Astrocyte (in vitro differentiated cells and primary cell): ENCODE results near the gene HCAR3. TPM values are rescaled to one million over a fixed set of nuclear protein-coding genes. Genes with fewer than 3 reads are reported as not detected.
A peak's percentile ranks its signal among the peaks of the same experiment; 100 is the strongest.

Source experiments
- DNase-seq: peaks from one replicate; pipeline ENCODE4 v3.0.0-alpha.2; 2010; ENCODE audit warnings: low read depth
- FAIRE-seq: peaks from 2 replicates; lab custom pipeline; 2011; peaks lifted over from hg19 to GRCh38; lab: Jason Lieb, UNC
- H2AFZ ChIP-seq: 2 replicates; pipeline ENCODE4 v1.6.0; 2012; ENCODE audit warnings: low read depth, low read length, inconsistent platforms
- H3K27ac ChIP-seq: 2 replicates; pipeline ENCODE4 v1.5.1; 2011; ENCODE audit warnings: low read depth, low read length, inconsistent platforms
- H3K27me3 ChIP-seq: 2 replicates; pipeline ENCODE4 v1.6.0; 2011; ENCODE audit warnings: low read length, inconsistent platforms; ENCODE audit not compliant: insufficient read depth
- H3K36me3 ChIP-seq: 2 replicates; pipeline ENCODE4 v1.5.1; 2011; ENCODE audit warnings: low read length, inconsistent platforms; ENCODE audit not compliant: insufficient read depth
- H3K4me1 ChIP-seq: 2 replicates; pipeline ENCODE4 v1.5.1; 2011; ENCODE audit warnings: low read length, inconsistent platforms; ENCODE audit not compliant: insufficient read depth
- H3K4me2 ChIP-seq: 2 replicates; pipeline ENCODE4 v1.6.0; 2012; ENCODE audit warnings: low read length, inconsistent platforms
- H3K4me3 ChIP-seq: 2 replicates; pipeline ENCODE4 v1.5.1; 2011; ENCODE audit warnings: low read depth, mild to moderate bottlenecking, low read length, inconsistent platforms; ENCODE audit not compliant: insufficient read depth
- H3K79me2 ChIP-seq: 2 replicates; pipeline ENCODE4 v1.6.0; 2012; ENCODE audit warnings: mild to moderate bottlenecking, low read length, inconsistent platforms; ENCODE audit not compliant: insufficient read depth
- H3K9ac ChIP-seq: 2 replicates; pipeline ENCODE4 v1.6.0; 2012; ENCODE audit warnings: mild to moderate bottlenecking, low read length, inconsistent platforms
- H3K9me3 ChIP-seq: 2 replicates; pipeline ENCODE4 v1.5.1; 2012; ENCODE audit warnings: low read depth, mild to moderate bottlenecking, low read length, inconsistent platforms; ENCODE audit not compliant: insufficient read depth
- H4K20me1 ChIP-seq: 2 replicates; pipeline ENCODE4 v1.6.0; 2012; ENCODE audit warnings: low read length, inconsistent platforms; ENCODE audit not compliant: insufficient read depth
- H3K27ac Mint-ChIP-seq: one replicate; pipeline ENCODE4 v1.8.0; 2021; ENCODE audit warnings: mild to moderate bottlenecking, mixed read lengths; ENCODE audit not compliant: unreplicated experiment
- H3K27me3 Mint-ChIP-seq: one replicate; pipeline ENCODE4 v1.8.0; 2021; ENCODE audit warnings: low read depth, mixed read lengths; ENCODE audit not compliant: unreplicated experiment
- H3K36me3 Mint-ChIP-seq: one replicate; pipeline ENCODE4 v1.8.0; 2021; ENCODE audit warnings: low read depth, mixed read lengths; ENCODE audit not compliant: unreplicated experiment
- H3K4me1 Mint-ChIP-seq: one replicate; pipeline ENCODE4 v1.8.0; 2021; ENCODE audit warnings: low read depth, mixed read lengths; ENCODE audit not compliant: unreplicated experiment
- H3K4me3 Mint-ChIP-seq: one replicate; pipeline ENCODE4 v1.8.0; 2021; ENCODE audit warnings: mild to moderate bottlenecking, moderate library complexity, mixed read lengths; ENCODE audit not compliant: unreplicated experiment
- H3K9me3 Mint-ChIP-seq: one replicate; pipeline ENCODE4 v1.8.0; 2021; ENCODE audit warnings: mild to moderate bottlenecking, mixed read lengths; ENCODE audit not compliant: unreplicated experiment
- CTCF ChIP-seq: IDR thresholded peaks from 2 replicates; pipeline ENCODE4 v1.5.1; 2011; ENCODE audit warnings: low read depth, mild to moderate bottlenecking, inconsistent platforms, low read length, moderate library complexity; ENCODE audit not compliant: insufficient read depth
- EZH2 ChIP-seq: IDR thresholded peaks from 2 replicates; pipeline ENCODE4 v1.6.1; 2012; ENCODE audit warnings: mild to moderate bottlenecking, low read length, inconsistent platforms; ENCODE audit not compliant: insufficient read depth
- total RNA-seq: library from RNA; stranded (reverse); gene quantifications from 2 replicates; pipeline ENCODE4 v1.2.1, GENCODE V29; 2021

Gene HCAR3
- total RNA-seq, 1 donor from 2014 or later, result not detected

GRCh38 chr12:122669397-122670070 is 47.1 kb downstream of the HCAR3 start:
- no peaks in the 10 kb centered on the region for H3K9me3 Mint-ChIP-seq
- no peak overlapping the region for H3K4me3 Mint-ChIP-seq
- H3K36me3 Mint-ChIP-seq, result peaks cover 2% of the 10 kb centered on the region
- Histone ChIP-seq H3K9me3 (no peaks in the 10 kb centered on the region), H4K20me1 (no peaks in the 10 kb centered on the region), H3K79me2 (no peaks in the 10 kb centered on the region), H3K27me3 (no peaks in the 10 kb centered on the region), H3K27ac (peak overlapping the region; percentile 37), H2AFZ (no peak overlapping the region), H3K9ac (no peak overlapping the region), H3K4me2 (peak overlapping the region; percentile 64), H3K36me3 (no peaks in the 10 kb centered on the region), H3K4me3 (no peak overlapping the region), H3K4me1 (peaks cover 7% of the 10 kb centered on the region)
- H3K4me1 Mint-ChIP-seq, result no peaks in the 10 kb centered on the region
- no peak for TF ChIP-seq EZH2
- no peak for TF ChIP-seq CTCF
- DNase-seq (peak; percentile 80), FAIRE-seq (peak; percentile 23)
- peaks cover 2% of the 10 kb centered on the region for H3K27me3 Mint-ChIP-seq
- no peak overlapping the region for H3K27ac Mint-ChIP-seq

GRCh38 chr12:122668268-122668667 is 48.3 kb downstream of the HCAR3 start:
- TF ChIP-seq CTCF (no peak), EZH2 (no peak)
- Histone ChIP-seq H3K27me3 (no peaks in the 10 kb centered on the region), H2AFZ (no peak overlapping the region), H3K9me3 (no peaks in the 10 kb centered on the region), H3K9ac (no peak overlapping the region), H3K4me2 (no peak overlapping the region), H4K20me1 (no peaks in the 10 kb centered on the region), H3K4me3 (no peak overlapping the region), H3K4me1 (peaks cover 7% of the 10 kb centered on the region), H3K79me2 (no peaks in the 10 kb centered on the region), H3K27ac (no peak overlapping the region), H3K36me3 (no peaks in the 10 kb centered on the region)
- DNase-seq (no peak), FAIRE-seq (no peak)
- Mint-ChIP-seq H3K27ac (no peak overlapping the region), H3K27me3 (peaks cover 2% of the 10 kb centered on the region), H3K36me3 (peaks cover 2% of the 10 kb centered on the region), H3K9me3 (no peaks in the 10 kb centered on the region), H3K4me1 (no peaks in the 10 kb centered on the region), H3K4me3 (no peak overlapping the region)

- H3K4me1 Mint-ChIP-seq, result no peaks in the 10 kb centered on the region
- H3K27ac Mint-ChIP-seq, result no peak overlapping the region
- H3K4me3 Mint-ChIP-seq, result no peak overlapping the region
- no peak overlapping the region for H2AFZ ChIP-seq
- peaks cover 7% of the 10 kb centered on the region for H3K4me1 ChIP-seq
- H3K9ac ChIP-seq, result no peak overlapping the region
- H4K20me1 ChIP-seq, result no peaks in the 10 kb centered on the region
- no peaks in the 10 kb centered on the region for H3K9me3 ChIP-seq
- DNase-seq (no peak), FAIRE-seq (no peak)
- H3K27ac ChIP-seq, result no peak overlapping the region
- TF ChIP-seq EZH2 (no peak), CTCF (no peak)
- no peaks in the 10 kb centered on the region for H3K27me3 ChIP-seq
- H3K79me2 ChIP-seq, result no peaks in the 10 kb centered on the region
- no peak overlapping the region for H3K4me2 ChIP-seq
- H3K36me3 ChIP-seq, result no peaks in the 10 kb centered on the region
- H3K9me3 Mint-ChIP-seq, result no peaks in the 10 kb centered on the region
- H3K27me3 Mint-ChIP-seq, result peaks cover 2% of the 10 kb centered on the region
- H3K4me3 ChIP-seq, result no peak overlapping the region
- no peaks in the 10 kb centered on the region for H3K36me3 Mint-ChIP-seq
Observed at GRCh38 chr12:122665759-122666158, 50.9 kb downstream of the HCAR3 start.
